ENCODE data around the gene CYS1. TPM values are rescaled to one million over a fixed set of nuclear protein-coding genes. Genes with fewer than 3 reads are reported as not detected.
"Not testable (repeated sequence)": the region's sequence is repeated elsewhere in the genome, so short reads cannot be mapped to it uniquely, and the experiment has no call there.

CYS1 gene
- total RNA-seq, 1 donor from 2014 or later: 27.8 TPM

DNA sequence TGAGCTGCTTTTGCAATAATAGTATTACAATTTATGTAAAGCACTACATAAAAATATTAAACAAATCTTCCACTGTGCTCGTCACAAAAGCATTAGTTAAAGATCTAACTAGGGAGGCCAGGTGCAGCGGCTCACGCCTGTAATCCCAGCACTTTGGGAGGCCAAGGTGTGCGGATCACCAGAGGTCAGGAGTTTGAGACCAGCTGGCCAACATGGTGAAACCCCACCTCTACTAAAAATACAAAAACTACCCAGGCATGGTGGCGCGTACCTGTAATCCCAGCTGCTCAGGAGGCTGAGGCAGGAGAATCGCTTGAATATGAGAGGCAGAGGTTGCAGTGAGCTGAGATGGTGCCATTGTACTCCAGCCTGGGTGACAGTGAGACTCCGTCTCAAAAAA lies 49.4 kb downstream of the CYS1 start:
- DNase-seq (ENCODE audit: low spot score): not testable (repeated sequence)

DNA sequence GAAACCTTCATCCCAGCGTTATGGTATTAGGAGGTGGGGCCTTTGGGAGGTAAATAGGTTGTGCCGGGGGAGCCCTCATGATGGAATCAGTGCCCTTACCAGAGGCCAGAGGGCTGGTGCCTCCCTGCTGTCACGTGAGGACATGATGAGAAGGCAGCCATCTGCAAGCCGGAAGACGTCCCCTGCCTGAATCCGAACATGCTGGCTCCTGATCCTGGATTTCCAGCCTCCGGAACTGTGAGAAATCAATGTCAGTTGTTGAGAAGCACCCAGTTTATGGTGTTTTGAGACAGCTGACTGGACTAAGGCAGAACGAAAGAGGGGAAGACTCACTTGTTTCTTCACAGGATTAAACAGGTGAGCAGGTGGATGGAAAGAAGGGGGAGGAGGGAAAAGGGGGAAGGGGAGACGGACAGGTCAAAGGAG lies 49.9 kb downstream of the CYS1 start:
- DNase-seq (ENCODE audit: low spot score): no peak

DNA sequence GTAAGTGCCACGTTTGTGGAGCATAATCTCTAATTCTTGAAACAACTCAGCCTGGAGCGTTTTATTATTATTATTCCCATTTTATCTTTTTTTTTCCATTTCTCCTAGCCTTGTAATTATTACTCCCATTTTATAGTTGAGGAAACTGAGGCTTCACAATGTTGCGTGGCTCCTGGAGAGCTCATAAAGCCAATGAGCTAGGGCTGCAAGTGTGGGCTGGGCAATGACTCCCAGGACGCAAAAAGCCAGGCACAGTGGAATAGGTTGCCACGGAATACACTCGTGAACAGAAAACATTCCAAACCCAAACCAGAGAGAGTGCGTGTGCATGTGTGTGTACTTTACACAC lies 50.4 kb downstream of the CYS1 start:
- no peak for DNase-seq (ENCODE audit: low spot score)

DNA sequence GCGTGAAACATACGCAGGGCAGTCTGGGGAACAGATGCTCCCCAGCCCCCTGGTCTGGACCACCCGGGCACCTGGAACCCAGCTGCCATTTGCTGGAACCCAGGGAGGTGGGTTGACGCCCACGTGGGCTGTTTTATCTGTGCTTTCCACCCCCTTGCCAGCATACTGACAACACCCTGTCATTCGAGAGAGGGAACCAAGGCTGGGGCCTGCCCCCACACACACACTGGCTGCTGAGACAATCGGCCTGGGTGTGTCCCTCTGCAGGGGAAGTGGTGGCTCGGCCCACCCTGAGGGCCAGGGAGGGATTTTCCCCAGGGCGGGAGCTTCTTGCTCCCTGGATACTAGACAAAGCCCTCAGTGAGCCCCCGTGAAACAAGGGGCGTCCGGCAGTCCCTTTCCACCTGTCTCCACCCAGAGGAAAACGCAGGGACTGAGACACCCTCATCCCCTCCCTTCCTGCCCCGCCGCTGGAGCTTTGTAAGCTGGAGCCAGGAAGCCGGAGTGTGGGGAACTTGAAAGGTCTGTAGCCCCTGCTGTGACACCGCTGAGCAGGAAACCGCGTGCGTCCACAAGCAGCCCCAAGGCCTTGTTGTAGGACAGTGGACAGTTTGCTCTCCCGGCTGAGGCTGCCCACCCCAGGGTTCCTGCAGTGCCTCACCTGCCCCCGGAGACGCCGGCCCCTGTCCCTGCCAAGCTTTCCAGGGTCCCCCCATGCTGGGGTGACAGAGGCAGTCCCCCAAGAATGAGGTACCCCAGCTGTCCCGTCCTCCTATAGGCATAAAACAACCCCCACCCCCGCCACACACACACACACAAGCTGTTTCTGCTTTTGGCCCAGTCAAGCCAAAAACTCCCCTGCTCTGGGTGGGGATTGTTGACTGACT lies 51.0 kb downstream of the CYS1 start:
- DNase-seq (ENCODE audit: low spot score): no peak

DNA sequence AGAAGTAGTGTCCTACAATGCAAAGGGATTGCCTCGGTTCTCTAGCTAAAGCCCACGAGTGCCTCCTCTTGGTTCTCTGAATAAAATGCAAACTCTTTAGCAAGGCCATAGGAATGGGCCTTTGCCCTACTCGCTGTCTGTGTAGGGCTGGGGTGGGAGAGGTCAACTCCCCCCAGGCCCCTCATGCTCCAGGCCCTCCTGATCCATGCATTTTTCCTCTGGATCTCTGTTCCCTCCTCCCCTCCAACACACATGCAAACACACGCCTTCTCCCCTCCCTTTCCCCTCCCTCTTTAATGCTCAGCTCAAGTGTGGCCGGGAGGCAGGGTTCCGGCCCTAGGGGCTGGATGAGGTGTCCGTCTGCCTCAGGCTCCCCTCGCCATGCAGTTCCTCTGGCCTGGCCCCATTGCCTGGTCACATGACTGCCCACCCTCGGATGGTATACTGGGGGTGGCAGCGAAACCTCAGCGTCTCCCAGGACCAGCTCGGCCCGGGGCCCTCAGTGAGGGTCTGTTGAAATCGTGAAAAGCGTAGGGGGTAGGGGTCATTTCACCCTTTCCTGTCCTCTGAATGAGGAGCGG lies 51.7 kb downstream of the CYS1 start:
- DNase-seq (ENCODE audit: low spot score): no peak

DNA sequence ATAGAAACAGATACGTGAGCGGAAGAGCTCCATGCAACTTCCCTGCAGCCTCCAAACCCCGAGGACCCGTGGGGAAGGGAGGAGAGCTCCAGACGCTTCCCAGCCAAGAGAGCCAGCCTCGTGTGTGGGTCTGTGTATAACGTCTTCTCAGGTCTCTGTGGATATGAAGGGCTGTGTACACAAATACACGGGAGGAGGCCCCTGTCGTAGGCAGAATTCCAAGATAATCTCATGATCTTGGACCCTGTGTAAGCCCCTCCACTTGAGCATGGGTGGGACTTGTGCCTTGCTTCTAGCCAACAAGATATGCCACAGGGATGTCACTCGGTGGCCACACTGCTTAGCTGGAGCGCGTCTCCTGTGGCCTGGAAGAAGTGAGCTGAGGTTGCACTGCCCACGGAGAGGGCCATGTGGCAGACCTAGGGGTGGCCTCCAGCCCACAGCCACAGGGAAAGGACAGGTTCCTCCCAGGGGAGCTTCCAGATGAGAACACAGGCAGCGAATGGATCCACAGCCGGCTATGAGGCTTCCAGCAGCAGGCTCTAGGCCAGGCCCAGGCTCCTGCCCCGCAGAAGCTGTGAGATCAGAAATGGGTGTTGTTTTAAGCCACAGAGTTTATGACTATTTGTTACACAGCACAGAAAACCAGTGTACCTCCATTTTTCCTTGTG lies 52.4 kb downstream of the CYS1 start:
- no peak for DNase-seq (ENCODE audit: low spot score)

DNA sequence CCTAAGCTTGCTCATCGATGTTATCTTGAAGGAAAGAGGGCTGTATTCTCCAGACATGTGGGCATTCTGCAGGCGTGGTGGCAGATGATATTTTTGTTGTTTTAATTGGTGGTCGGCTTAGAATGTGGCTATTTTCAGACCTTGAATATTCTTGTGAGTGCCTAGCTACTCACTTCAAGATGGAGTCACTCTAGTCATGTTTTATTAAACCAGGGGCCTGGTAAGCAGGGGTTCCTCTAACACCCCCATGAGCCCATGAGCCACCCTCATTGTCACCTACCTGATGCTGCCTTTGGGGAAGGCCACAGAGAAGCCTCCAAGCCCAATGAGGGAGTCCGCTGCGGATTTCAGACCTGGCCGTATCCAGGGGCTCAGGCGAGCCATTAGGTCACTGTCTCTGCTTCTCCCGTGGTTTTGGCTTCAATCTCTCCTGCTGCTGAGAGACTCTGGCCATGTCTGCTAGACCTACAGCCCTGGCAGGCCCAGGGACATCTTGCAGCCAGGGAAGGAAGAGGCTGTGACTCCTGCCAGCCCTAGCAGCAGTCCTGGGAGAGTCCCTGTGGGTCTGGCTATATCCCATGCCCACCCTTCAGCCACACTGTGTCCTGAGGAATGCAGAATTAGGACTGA lies 53.2 kb downstream of the CYS1 start:
- DNase-seq (ENCODE audit: low spot score): no peak

DNA sequence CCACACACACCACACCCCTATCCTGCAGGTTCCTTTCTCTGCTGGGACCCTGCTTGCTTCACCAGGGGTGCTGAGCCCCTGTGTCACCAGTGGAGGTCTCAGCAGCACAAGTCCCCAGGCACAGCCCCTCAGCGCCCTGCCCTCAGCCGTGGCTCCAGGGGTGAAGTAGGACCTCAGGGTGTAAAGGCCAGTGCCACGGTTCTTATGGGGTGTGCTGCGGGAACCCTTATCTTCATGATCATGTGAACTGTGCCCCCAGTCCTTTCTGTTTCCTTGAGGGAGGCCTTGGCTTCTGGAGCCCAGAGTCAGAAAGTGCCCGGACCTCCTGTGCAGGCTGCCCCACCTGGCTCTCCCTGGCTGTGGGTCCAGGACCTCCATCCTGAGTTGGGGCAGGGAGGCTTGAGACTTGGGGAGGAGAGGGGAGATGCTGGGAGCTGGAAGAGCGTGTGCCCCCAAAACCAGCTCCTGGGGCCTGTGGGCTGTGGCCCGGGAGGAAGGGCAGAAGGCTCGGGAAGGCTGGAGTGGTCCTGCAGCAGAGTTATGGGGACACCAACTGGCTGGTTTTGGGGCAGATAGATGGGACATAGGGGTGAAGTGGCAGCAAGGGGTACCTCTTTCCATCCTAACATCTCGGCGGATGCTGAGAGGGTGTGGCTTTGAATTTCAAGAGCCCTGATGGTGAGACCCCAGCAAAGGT lies 57.1 kb downstream of the CYS1 start:
- DNase-seq (ENCODE audit: low spot score): no peak

DNA sequence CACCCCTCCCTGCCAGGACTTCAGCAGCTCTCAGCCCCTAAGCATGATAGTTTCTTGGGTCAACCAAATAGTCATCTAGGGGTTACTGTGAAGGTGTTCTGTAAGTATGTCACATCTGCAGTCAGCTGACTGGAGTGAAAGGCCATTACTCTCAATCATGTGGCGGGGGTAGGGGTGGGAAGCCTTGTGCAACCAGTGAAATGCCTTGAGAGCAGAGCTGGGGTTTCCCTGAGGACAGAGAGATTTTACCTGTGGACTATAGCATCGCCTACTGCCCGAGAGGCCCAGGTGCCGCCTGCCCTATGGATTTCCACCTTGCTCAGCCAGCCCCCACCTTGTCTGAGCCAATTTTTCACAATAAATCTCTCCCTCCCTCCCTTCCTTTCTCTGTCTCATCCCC lies 57.8 kb downstream of the CYS1 start:
- no peak for DNase-seq (ENCODE audit: low spot score)

DNA sequence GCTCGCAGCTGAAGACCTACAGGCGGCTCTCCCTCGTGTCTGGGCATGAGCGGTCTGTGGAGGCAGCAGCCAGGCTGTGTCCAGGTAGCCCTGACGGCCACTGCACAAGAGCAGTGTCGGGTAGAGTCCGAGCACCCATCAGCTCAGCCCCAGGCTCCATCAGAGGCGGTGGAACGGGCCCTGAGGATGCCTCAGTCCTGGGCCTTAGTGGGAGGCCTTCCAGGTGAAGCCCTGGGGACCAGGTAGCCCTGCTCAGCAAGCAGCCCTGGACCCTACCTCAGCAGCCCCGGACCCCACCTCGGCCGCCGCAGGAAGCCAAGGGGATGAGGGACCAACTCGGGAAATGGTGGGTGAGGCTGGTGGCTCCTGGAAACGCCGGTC lies 58.2 kb downstream of the CYS1 start:
- no peak for DNase-seq (ENCODE audit: low spot score)

DNA sequence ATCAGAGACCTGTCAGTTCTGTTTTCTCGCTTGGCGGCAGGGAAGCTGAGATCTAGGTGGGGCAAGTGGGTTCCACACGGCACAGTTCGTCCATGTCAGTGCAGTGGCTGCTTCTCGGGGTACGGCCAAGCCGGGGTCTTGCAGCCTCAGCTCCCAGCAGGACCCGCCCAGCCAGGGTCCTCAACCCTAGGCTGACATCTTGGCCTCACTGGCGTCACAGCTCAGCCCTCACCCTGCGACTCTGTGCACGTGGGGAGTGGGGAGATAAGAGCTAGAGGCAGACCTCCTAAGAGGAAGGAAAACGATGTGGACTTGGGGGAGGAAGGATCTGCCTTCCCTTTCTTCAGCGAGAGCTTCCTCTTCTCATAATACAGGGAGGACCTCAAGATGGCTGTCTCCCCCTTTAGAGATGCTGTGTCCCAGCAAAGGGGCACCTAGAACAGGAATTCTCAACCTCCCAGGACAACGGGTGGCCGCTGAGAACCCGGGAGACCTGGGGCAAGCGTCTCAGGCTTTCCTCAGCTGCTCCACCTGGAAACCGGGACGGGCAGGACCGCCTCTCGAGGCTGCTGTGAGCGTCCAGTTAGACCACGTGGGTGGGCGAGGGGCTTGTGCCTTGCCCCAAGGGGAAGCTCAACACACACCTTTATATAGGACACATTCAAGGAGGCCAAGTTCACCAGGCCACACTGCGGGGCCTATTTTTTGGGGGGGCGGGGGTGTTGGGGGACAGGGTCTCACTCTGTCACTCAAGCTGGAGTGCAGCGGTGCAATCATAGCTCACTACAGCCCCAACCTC lies 60.4 kb downstream of the CYS1 start:
- DNase-seq (ENCODE audit: low spot score): no peak

DNA sequence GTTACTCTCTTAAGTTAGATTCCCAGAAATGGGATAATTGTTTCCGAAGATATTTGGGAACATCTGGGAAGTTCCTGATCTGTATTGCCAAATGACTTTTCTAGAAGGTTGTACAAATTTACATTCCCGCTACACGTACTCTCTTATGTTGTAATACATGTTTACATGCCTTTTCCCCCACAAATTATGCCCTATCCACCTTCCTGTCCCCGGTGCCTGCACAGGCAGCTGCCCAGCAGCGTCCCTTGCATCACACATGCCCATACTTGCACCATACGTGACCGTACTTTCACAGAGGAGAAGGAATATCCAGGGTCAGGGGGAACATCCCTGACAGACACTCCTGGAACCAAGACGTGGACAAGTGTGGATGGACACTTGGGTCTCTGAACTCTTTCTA lies 61.0 kb downstream of the CYS1 start:
- DNase-seq (ENCODE audit: low spot score): no peak

DNA sequence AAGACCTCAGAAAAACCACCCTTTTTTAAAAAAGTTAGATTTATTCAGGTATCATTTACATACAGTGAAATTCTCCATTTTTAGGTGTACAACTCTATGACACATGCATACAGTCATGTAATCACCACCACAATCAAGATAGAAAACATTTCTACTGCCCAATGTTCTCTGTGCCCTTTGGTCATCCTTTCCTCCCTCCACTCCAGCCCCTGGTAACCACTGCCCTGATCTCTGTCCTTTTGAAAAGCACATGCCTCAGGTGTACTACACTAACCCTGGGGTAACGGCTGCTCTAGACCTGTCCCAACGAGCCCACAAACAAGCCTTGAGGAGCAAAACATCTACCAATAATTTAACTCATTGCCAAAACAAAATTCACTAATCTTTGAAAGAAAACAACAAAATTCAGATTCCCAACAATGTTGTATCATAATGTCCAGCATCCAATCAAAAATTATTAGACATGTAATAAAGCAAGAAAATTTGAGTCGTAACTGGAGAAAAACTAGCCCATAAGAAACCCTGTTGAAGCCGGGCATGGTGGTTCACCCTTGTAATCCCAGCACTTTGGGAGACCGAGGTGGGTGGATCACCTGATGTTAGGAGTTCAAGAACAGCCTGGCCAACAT lies 62.8 kb downstream of the CYS1 start:
- no peak for DNase-seq (ENCODE audit: low spot score)

DNA sequence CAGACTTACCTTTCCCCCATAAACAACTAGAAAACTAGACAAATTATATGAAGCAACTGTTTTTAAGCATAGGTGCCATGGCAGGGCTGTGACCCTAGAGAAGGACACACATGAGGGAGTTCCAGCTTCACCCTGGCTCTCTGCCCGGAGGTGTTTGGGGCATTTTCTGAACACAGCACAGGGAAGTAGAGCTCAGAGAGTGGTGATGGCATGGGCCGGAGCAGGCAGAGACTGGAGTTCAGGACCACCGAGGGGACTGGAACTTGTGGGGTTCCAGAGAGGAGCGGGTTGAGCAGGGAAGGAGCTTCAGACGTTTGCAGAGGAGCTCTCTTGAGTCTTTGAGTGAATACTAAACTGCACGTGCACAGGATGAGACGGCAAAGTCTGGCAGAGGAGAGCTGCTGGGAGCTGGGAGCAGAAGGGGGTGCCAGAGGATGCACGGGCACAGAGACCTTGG lies 63.4 kb downstream of the CYS1 start:
- DNase-seq (ENCODE audit: low spot score): no peak

DNA sequence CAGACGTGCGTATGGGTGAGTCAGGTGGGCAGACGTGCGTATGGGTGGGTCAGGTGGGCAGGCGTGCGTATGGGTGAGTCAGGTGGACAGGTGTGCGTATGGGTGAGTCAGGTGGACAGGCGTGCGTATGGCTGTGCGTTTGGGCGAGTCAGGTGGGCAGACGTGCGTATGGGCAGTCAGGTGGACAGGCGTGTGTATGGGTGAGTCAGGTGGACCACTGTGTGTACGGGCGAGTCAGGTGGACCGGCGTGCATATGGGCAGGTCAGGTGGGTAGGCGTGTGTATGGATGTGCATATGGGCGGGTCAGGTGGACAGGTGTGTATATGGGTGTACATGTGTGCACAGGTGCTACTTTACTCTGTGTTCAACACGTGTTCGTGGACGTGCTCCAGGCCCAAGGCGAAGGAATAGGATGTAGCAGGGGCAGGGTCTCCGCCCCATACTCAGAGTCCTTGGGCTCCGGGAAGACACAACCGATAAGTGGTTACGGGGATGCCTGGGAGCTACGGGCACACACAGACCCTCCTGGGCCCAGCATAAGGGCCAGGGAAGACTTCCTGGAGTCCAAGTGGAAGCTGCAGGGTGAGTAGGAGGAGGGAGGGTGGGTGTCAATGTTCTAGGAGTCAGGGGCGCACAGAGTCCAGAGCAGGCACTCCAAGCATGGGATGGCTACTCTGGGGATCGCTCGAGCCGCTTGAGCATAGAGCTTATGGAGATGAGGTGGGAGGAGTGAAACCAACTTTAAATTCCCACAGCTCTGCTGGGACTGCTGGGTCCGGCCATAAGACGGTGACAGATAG lies 64.0 kb downstream of the CYS1 start:
- DNase-seq (ENCODE audit: low spot score): no peak

DNA sequence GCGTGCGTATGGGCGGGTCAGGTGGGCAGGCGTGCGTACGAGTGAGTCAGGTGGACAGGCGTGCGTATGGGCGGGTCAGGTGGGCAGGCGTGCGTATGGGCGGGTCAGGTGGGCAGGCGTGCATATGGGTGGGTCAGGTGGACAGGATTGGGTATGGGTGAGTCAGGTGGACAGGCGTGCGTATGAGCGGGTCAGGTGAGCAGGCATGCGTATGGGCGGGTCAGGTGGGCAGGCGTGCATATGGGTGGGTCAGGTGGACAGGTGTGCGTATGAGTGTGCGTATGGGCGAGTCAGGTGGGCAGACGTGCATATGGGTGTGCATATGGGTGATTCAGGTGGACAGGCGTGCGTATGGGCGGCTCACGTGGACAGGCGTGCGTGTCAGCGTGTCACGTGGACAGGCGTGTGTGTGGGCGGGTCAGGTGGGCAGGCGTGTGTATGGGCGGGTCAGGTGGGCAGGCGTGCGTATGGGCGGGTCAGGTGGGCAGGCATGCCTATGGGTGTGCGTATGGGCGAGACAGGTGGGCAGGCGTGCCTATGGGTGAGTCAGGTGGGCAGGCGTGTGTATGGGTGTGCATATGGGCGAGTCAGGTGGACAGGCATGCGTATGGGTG lies 64.7 kb downstream of the CYS1 start:
- not testable (repeated sequence) for DNase-seq (ENCODE audit: low spot score)

DNA sequence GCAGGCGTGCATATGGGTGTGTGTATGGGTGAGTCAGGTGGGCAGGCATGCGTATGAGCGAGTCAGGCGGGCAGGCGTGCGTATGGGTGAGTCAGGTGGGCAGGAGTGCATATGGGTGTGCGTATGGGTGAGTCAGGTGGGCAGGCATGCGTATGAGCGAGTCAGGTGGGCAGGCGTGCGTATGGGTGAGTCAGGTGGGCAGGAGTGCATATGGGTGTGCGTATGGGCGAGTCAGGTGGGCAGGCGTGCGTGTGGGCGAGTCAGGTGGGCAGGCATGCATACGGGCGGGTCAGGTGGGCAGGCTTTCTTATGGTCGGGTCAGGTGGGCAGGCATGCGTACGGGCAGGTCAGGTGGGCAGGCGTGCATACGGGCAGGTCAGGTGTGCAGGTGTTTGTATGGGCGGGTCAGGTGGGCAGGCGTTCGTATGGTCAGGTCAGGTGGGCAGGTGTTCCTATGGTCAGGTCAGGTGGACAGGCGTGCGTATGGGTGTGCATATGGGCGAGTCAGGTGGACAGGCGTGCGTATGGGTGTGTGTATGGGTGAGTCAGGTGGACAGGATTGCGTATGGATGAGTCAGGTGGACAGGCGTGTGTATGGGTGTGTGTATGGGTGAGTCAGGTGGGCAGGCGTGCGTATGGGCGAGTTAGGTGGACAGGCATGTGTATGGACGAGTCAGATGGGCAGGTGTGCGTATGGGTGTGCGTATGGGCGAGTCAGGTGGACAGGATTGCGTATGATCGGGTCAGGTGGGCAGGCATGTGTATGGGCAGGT lies 65.6 kb downstream of the CYS1 start:
- DNase-seq (ENCODE audit: low spot score): no peak

DNA sequence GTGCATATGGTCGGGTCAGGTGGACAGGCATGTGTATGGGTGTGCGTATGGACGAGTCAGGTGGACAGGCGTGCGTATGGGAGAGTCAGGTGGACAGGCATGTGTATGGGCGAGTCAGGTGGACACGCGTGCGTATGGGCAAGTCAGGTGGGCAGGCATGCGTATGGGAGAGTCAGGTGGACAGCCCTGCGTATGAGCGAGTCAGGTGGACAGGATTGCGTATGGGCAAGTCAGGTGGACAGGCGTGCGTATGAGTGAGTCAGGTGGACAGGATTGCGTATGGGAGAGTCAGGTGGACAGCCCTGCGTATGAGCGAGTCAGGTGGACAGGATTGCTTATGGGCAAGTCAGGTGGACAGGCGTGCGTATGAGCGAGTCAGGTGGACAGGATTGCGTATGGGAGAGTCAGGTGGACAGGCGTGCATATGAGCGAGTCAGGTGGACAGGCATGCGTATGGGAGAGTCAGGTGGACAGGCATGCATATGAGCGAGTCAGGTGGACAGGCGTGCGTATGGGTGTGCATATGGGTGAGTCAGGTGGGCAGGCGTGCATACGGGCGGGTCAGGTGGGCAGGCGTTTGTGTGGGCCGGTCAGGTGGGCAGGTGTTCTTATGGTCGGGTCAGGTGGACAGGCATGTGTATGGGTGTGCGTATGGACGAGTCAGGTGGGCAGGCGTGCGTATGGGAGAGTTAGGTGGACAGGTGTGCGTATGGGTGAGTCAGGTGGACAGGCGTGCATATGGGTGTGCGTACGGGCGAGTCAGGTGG lies 66.4 kb downstream of the CYS1 start:
- DNase-seq (ENCODE audit: low spot score): not testable (repeated sequence)

Data from mucosa of gallbladder (tissue), 1 donor.